Left lobe of liver (tissue), 2 donors: Measurements from ENCODE around the gene TPRKB. TPM values are rescaled to one million over a fixed set of nuclear protein-coding genes. Genes with fewer than 3 reads are reported as not detected.
"Not testable (repeated sequence)": the region's sequence is repeated elsewhere in the genome, so short reads cannot be mapped to it uniquely, and the experiment has no call there.

Experiments
- ATAC-seq: fragments of 200-7000 bp; cut with Tn5 transposase; one replicate; pipeline ENCODE4 v1.9.1; 2020; ENCODE audit warnings: mild to moderate bottlenecking, moderate library complexity
- DNase-seq: peaks from one replicate; pipeline ENCODE4 v3.0.0-alpha.2; 2020; ENCODE audit warnings: low spot score
- total RNA-seq: library from RNA; stranded (reverse); gene quantifications from one replicate; pipeline ENCODE4 v1.2.1, GENCODE V29; 2021
- donor health status: DM: no; HTN: no; CAD: no; lungs with moderate emphysema.
- donor health status: DM: no; HTN: yes; CAD: no.

The TPRKB gene
- 8.6 TPM for total RNA-seq

DNA sequence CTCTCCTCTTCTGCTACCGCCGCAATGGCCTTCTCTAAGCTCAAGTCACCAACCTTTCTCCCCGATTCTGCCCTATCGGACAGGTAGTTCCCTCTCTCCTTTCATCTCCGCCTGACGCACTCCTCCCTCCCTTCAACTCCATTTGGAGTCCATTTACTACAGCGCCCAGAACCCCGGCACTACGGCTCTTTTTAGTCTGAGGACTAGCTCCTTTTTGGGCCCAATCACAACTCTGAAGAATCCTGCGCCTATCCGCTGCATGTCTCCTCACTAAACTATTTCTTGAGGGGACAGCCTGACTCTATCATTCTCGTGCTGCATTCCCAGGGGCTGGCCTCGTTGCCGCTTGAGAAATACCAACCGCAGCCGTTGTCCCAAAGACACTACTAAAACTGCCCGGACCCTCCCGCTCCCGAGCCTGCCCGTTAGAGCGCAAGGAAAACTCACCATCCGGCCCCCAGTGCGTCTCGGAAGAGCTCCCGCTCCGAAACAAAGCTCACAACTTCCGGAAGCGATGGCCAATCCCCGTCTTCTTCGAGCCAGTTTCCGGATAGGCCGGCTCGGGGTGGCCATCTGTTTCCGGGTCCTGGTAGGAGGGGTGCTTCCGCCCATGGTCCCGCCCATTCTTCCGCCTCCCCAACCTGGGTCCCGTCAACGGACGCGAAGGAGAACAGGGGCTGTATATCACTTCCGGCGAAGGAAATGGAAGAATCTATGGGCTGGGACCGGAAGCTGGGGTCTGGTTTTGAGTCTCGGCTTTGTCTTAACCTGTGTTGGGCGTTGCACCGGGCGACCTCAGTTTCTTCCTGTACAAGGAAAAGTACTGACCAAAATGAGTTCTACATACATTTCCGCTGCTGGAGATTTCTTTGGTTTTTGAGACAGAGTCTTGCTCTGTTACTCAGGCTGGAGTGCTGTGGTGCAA is at the start of gene TPRKB:
TPRKB (minus strand) TSS at position 491 of the 925 bp plus-strand sequence. CDS start 2,776 bp downstream, outside the sequence.
- DNase-seq (peak; percentile 97), ATAC-seq (peak; percentile 100)

DNA sequence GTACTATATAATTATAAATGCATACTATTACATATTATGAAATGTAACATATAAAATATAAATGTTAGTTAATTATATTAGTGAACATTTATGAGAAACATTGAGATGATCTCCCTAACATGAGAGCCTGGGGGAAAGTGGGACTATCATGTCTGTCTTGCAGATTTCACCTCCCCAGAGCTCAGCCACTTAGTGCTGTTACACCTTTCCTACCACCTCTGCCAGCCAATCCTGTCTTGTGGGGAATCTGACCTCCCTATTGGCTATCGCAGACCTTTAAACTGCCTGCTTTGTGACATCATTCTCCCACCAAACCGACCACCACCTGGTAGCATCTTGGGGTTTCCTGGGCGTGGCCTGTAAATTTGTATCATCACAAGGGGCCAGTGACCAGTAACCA is 46.7 kb upstream of the TPRKB start, which contains the start of gene C2orf78:
C2orf78 (plus strand) TSS at position 301 of the 400 bp plus-strand sequence. CDS start 127 bp downstream, outside the sequence.
- DNase-seq, ATAC-seq: not testable (repeated sequence)

DNA sequence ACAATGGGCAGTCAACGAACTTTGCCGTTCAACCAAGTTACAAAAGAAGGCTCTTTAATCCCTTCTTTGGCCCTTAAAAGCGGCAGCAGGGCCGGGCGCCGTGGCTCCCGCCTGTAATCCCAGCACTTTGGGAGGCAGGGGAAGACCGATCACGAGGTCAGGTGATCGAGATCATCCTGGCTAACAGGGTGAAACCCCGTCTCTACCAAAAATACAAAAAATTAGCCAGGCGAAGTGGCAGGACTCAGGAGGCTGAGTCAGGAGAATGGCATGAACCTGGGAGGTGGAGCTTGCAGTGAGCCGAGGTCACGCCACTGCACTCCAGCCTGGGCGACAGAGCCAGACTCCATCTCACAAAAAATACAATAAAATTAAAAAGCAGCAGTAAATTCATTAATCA is 46.3 kb upstream of the TPRKB start:
- not testable (repeated sequence) for ATAC-seq, DNase-seq

DNA sequence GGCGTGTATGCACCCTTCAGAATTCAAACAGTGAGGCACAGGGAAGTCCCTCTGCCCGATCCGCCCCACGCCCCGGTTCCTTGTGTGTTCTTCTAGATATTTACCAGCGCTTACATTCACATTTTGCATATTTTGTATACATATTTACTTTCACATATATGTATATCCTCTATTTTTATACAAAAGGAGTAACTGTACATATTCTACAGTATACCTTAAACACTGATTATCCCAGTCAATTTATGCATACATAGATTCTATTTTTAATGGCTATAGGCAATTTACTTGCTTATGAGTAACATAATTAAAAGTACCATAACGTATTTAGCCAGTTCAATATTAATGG is 43.1 kb upstream of the TPRKB start:
- ATAC-seq = no peak
- no peak for DNase-seq

DNA sequence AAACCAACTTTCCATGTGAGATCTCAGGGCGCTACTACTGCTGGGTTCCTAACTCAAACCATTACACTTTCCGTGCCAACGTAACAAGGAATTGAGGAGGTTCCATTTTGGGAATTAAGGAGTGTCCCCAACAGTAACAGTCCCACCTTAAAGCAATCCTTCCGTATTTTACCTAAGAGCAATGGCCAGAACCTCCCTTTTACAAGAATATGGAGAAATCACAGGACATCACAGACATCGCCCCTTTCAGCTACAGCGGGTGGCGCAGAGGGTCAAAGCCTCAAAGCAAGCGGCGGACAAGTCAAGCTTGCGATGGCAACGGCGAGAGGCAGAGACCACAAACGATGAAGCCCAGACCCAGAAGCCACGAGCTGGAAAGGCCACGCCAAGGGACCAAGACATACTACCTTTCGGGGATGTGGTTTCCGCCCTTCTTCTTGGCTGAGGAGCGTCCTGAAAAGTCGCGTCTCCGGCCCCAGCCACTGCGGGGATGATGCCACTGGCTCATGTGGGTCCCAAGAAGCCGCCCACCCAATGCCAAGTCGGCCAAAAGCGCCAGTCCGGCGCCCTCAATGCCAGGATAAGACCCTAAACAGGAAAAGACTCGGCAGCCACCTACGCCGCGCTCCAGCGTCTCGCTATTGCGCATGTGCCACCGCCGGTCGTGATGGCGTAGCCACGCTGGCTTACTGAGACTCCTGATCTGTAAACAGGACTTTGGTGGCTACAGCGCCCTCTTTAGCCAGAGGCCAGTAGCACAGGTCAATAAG is 42.5 kb upstream of the TPRKB start, which contains the start of gene DUSP11:
DUSP11 (minus strand) TSS at position 637 of the 770 bp plus-strand sequence; CDS start at position 508, 129 bp downstream.
- DNase-seq (peak; percentile 95), ATAC-seq (peak; percentile 100)

DNA sequence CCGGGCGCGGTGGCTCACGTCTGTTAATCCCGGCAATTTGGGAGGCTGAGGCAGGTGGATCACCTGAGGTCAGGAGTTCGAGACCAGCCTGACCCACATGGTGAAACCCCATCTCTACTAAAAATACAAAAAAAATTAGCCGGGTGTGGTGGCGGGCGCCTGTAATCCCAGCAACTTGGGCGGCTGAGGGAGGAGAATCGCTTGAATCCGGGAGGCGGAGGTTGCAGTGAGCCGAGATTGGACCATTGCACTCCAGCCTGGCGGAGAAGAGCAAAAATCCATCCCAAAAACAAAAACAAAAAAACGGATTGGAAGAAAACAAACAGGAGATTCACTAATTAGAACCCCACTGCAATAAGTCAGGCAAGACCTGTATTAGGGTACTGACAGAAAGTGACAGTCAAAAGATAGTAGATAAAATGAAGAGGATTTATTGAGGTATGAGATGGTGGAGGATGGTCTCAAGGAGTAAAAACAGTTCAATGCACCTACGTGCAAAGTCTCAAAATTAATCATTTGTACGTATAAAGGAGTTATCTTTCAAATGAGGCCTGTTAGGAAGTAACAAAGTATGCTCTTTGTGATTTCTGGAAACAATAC is 41.8 kb upstream of the TPRKB start:
- not testable (repeated sequence) for DNase-seq, ATAC-seq

DNA sequence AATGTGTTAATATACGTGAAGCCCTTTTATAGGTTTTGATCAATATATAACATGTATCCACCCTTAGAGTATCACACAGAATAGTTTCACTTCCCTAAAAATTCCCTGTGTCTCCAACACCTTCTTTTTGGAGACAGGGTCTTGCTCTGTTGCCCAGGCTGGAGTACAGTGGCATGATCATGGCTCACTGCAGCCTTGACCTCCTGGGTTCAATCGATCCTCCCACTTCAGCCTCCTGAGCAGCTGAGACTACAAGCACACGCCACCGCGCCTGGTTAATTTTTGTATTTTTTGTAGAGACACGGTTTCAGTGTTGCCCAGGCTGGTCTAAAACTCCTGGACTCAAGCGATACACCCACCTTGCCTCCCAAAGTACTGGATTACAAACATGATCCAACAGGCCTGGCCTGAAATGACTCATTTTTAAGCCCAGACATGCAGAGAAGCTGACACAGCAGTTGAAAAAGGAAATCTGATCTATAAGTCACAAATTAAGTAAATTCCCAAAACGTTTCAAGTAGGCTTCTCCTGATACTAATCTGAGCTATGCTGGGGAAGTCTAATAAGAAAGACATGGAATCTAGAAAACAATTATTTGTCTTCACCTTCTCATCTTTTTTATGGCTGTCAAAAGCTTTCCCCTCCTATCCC is 39.8 kb upstream of the TPRKB start:
- DNase-seq (no peak), ATAC-seq (no peak)

DNA sequence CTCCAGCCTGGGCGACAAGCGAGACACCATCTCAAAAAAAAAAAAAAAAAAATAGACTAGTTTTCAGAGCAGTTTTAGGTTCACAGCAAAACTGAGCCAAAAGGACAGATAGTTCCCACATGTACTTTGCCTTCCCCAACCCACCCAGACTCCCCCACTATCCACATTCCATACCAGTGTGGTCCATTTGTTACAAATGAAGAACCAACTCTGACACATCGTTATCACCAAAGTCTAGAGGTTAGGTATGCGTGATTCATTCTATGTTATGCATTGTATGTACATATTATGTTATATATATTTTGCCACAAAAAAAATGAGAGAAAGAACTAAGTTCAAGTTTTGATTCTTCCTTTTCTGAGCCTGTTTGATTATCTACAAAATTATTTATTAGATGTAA is 39.2 kb upstream of the TPRKB start:
- DNase-seq (no peak), ATAC-seq (no peak)

DNA sequence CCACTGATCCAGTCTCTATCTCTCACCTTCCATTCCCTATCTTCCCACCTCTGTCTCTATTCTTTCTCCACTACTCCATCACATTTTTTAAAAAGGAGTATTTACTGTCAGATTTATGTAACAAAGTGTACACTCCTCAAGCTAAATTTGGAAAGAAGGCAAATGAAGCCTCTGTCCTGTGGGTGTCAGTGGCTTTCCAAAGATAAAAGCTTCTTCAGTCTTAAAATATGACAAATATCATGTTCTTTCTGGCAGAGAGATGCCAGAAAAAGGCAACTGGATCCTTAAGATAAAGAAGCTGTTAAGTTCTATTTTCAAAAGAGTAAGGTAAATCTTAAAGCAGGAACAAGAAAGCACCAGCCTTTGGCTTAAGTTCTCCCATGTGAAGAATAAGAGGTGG is 35.7 kb upstream of the TPRKB start:
- no peak for ATAC-seq

DNA sequence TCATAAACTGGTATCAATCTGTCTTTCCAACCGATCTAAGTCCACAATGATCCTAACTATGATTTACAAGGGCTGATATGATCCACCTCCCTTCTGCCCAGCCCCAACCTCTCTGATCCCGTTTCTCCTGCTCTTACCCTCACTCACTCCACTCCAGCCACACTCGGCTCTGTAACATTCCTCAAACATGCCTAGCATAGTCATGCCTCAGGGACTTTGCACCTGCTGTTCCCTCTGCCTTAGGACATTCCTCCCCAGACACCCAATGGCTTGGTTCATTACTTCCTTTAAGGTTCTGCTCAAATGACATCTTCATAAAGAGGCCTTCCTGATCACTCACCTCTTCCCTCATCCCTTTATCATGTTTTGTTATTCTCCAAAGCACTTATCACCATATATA is 33.6 kb upstream of the TPRKB start:
- DNase-seq (no peak), ATAC-seq (no peak)

More for the DNA sequence above, 35.7 kb upstream of the TPRKB start:
- no peak for DNase-seq

DNA sequence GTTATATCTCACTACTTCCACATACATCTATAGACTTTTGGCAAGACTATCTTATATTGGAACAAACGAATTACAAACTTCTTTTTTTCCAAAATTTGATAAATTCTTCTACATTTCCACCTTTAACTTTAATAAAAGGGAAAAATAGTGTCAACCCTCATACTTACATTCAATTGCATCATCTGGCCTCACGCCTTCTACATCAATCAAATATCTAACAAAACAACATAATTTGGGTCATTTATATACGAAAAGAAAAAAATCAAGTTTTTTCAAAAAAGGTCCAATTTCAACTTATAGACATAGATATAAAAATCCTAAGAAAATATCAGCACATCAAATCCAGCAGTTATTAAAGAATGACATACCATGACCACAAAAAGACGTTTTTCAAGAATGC is 29.8 kb upstream of the TPRKB start:
- no peak for DNase-seq
- ATAC-seq = no peak

DNA sequence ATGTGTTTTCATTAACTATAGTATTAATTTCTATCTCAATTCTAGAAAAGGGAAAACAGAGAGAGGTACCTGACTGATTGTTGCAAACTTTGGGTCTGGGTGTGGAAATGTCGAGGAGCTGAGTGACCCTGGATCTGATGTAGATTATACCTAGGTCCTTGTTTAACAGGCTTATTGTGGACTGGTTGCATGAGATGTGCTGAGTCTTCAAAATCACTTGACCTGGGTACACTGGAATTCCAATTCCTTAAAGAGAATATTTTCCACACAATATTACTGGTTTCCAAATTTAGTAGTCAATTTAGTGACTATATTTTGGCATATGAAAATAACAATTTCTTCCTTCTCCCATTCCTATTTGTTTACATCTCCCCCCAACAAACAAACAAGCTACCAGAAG is 29.2 kb upstream of the TPRKB start:
- DNase-seq (no peak), ATAC-seq (no peak)

DNA sequence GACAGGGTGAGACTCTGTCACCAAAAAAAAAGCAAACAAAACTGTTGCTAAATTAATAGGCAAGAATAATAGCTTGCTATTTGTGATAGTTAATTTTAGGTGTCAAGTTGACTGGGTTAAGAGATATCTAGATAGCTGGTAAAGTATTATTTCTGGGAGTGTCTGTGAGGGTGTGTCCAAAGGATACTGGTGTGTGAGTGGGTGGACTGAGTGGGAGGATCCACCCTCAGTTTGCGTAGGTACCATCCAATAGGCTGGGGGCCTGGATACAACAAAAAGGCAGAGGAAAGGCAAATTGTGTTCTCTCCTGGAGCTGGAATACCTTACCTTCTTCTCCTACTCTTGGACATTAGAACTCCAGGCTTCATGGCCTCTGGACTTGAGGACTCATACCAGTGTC is 27.8 kb upstream of the TPRKB start:
- no peak for DNase-seq
- no peak for ATAC-seq

DNA sequence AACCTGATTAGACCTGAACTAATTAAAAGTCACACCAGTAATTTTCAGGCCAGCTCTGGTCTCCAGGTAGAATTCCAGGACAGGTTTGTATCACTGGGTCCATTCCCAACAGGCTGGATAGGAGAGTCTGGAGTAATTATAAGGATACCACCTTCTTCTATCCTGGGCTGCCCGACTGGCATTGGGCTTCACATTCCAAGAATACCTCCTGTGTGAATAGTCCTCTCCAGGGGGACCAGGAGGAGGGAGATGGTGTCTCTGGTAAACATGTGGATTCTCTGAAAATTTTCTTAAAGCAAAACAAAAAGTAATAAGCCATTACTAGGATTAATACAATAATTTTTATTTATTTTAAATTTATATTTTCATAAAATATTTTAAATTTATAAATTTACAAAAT is 25.4 kb upstream of the TPRKB start:
- DNase-seq (no peak), ATAC-seq (no peak)

DNA sequence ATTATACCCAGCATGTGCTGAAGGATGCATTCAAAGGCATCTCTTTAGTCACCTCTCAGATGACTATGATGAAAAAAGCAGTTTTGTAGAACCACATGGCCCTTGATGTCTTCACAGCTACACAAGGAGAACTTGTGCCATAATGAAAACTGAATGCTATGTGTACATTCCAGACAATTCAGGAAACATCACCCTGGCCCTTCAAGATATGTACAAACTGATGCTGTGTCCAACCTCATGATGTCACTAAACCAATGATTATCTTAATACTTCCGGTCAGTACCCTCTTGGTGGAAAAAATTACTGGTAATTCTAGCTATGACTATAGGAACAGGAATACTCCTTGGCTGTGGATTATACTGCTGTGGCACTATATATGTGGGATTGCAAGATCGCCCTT is 22.8 kb upstream of the TPRKB start:
- ATAC-seq = no peak
- DNase-seq = no peak

DNA sequence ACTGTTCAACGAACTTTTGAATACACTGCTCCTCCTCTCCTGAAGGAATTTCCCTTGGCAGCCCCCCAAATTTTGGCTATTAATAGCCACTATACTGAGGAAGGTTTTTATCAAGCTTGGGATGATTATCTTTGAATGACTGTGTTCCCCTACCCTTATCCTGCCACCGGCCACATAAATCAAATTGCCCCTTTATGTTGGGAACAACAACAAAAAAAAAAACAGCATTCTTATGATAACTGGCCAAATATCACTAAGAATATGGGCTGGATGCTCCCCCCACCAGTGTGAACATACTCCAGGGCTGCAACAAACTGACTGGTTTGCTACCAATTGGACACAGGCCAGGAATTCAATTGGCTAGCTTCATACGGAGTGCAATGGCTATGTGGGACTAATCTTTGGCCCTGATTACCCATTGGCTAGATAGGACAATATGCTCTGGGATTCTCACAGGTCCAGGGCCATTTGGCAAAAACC is 22.2 kb upstream of the TPRKB start:
- peak; percentile 94 for ATAC-seq
- DNase-seq = peak; percentile 78

DNA sequence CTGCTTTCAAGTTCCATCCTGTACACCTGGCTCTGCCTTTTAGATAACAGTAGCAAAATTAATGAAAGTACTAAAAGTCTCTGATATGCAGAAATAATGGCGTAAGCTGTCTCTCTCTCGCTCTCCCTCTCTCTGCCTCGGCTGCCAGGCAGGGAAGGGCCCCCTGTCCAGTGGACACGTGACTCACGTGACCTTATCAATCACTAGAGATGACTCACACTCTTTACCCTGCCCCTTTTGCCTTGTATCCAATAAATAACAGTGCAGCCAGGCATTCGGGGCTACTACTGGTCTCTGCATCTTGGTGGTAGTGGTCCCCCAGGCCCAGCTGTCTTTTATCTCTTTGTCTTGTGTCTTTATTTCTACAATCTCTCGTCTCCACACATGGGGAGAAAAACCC is 17.2 kb upstream of the TPRKB start:
- DNase-seq, ATAC-seq: not testable (repeated sequence)

DNA sequence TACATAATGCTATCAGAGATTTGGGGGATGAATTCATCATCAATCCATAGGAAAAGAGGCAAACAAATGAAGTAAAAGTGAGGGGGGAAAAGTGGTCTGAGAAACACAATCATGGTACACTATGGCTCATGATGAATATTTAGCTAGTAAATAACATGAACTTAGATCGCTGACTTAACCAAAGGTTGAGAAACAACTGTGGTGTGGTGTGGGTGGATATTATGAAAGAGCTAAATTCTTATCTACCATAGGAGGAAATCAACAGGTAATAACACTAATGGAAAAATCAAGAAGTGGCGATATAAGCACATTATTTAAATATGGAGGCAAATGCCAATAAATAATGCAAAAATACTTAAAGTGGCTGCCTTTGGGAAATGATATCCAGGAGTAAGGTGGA is 12.2 kb upstream of the TPRKB start:
- DNase-seq (no peak), ATAC-seq (peak; percentile 51)

DNA sequence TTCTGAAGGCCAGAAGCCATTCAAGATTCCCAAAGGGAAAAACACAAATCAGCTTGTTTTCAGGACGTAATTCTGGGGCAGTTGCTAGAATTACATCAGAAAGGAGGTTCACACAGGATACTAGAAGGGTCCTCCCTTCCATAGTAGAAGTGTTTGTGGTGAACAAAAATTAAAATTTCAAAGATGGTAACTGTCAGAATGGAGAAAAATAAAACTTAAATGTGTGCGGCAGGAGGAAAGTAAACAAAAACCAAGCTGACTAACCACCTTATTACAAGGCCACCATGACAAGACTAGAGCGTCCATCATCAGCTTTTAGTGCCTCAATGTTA is 9.7 kb upstream of the TPRKB start:
- ATAC-seq = no peak

DNA sequence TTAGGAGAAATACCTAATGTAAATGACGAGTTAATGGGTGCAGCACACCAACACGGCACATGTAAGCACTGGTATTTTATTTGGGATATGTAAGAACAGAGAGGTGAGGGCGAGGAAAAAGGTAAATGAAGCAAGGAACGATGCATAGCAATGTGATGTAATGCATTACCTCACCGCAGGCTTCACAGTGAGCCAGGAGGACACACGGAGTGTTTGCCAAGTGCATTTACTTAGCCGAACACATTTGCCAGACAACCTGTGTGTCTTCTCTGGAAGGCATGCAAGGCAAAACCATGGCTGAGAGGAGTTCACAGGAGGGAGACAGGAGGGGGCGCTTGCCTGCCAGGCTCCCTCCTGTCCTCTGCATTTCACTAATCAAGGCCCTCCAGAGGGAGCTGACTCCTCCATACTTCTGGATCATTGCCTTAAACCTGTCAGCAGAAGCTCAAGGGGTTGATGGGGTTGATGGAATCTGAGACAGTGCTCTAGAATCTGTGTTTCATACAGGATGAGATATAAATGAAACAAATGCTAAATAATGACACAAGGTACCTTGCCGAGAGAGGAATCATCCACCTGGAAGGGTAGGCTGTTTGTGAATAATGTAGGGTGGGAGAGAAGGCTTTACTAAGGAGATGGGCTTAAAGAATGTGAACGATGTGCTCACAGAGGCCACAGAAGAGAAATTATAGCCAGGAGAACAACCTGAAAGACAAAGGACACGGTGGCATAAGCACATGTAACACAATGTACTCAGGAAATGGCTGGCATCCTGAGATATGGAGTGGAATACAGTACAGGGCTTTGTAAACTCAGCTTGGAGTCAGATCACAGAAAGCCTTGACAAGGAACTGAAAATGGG is 9.1 kb upstream of the TPRKB start:
- DNase-seq (no peak), ATAC-seq (no peak)

More for the DNA sequence above, 9.7 kb upstream of the TPRKB start:
- no peak for DNase-seq
